ENCODE measurements around the gene NAA35. TPM values are rescaled to one million over a fixed set of nuclear protein-coding genes. Genes with fewer than 3 reads are reported as not detected.

Gene NAA35
- total and polyA plus RNA-seq, 7 donors = 13.7 to 36.8 (median 25.0) TPM

- TF ChIP-seq CTCF (IDR thresholded peaks at IDR 0.05) = no peak
- no peak for DNase-seq
- Histone ChIP-seq H3K27ac (no peak overlapping the region), H3K27me3 (ENCODE audit: insufficient read depth in 3 of 3, low read length in 2 of 3) (no peaks in the 10 kb centered on the region), H3K4me3 (no peak overlapping the region), H3K36me3 (ENCODE audit: insufficient read depth in 1 of 2, low read depth in 1 of 2) (no peaks in the 10 kb centered on the region), H3K4me1 (no peaks in the 10 kb centered on the region), H3K9me3 (no peaks in the 10 kb centered on the region)
- intact Hi-C loops (cut with DNase I) = no loop called here
- WGBS, 3 donors = 85 to 90% (median 89%) methylated on average over 11 of the region's 11 CpGs
- no peak for ATAC-seq
Observed at GRCh38 chr9:86061972-86062739, 121.2 kb downstream of the NAA35 start.

GRCh38 chr9:86062845-86063693 lies 122.1 kb downstream of the NAA35 start:
- Histone ChIP-seq H3K4me3 (no peak overlapping the region), H3K9me3 (no peaks in the 10 kb centered on the region), H3K4me1 (no peaks in the 10 kb centered on the region), H3K36me3 (ENCODE audit: insufficient read depth in 1 of 2, low read depth in 1 of 2) (no peaks in the 10 kb centered on the region), H3K27ac (no peak overlapping the region), H3K27me3 (ENCODE audit: insufficient read depth in 3 of 3, low read length in 2 of 3) (no peaks in the 10 kb centered on the region)
- no peak for ATAC-seq
- 85 to 86% (median 86%) methylated on average over 16 of the region's 16 CpGs for WGBS, 3 donors
- intact Hi-C loops (cut with DNase I) = no loop called here
- DNase-seq = no peak
- TF ChIP-seq CTCF (IDR thresholded peaks at IDR 0.05) = no peak

- Histone ChIP-seq H3K27ac (no peak overlapping the region), H3K27me3 (ENCODE audit: insufficient read depth in 3 of 3, low read length in 2 of 3) (no peaks in the 10 kb centered on the region), H3K36me3 (ENCODE audit: insufficient read depth in 1 of 2, low read depth in 1 of 2) (no peaks in the 10 kb centered on the region), H3K4me3 (no peak overlapping the region), H3K4me1 (no peaks in the 10 kb centered on the region), H3K9me3 (no peaks in the 10 kb centered on the region)
- WGBS, 3 donors = 63 to 85% (median 75%) methylated on average over 2 of the region's 2 CpGs
- no peak for DNase-seq
- TF ChIP-seq CTCF (IDR thresholded peaks at IDR 0.05) = no peak
- intact Hi-C loops (cut with DNase I) = no loop called here
- ATAC-seq = no peak
Observed at GRCh38 chr9:86064220-86064619, 123.3 kb downstream of the NAA35 start.

- no peak for ATAC-seq
- TF ChIP-seq CTCF (IDR thresholded peaks at IDR 0.05) = no peak
Observed at GRCh38 chr9:86069206-86069869, 128.4 kb downstream of the NAA35 start.

More at GRCh38 chr9:86069206-86069869, 128.4 kb downstream of the NAA35 start:
- H3K36me3 ChIP-seq (ENCODE audit: insufficient read depth in 1 of 2, low read depth in 1 of 2) = no peaks in the 10 kb centered on the region
- 79 to 88% (median 84%) methylated on average over 7 of the region's 7 CpGs for WGBS, 3 donors
- no peak overlapping the region for H3K4me3 ChIP-seq
- no peak for DNase-seq
- H3K27ac ChIP-seq = no peak overlapping the region
- no peaks in the 10 kb centered on the region for H3K27me3 ChIP-seq (ENCODE audit: insufficient read depth in 3 of 3, low read length in 2 of 3)
- intact Hi-C loops (cut with DNase I) = no loop called here
- no peaks in the 10 kb centered on the region for H3K4me1 ChIP-seq
- no peaks in the 10 kb centered on the region for H3K9me3 ChIP-seq

Other genes with a start within 250 kb of the NAA35 start
- gene AGTPBP1, start 199.2 kb upstream of the NAA35 start, total RNA-seq = 10 to 100 TPM; 19.6 to 25.9 (median 21.9) TPM
- 10 to 100 TPM in 1 of 3 donors, 1 to 10 TPM in 2; 3.9 to 18.5 (median 6.5) TPM for gene AGTPBP1, start 199.2 kb upstream of the NAA35 start, polyA plus RNA-seq
- gene GOLM1, start 158.4 kb downstream of the NAA35 start, total RNA-seq = 1 to 10 TPM; 2.6 to 7.0 (median 3.5) TPM
- 1 to 10 TPM; 3.4 to 4.6 (median 3.6) TPM for gene GOLM1, start 158.4 kb downstream of the NAA35 start, polyA plus RNA-seq